Measurements from ENCODE around the gene ANXA3.

Gene ANXA3

GRCh38 chr4:78601013-78601412 lies 49.4 kb downstream of the ANXA3 start:
- Histone ChIP-seq H3K9me3 (ENCODE audit: control insufficient read depth, low read length) (no peaks in the 10 kb centered on the region), H3K36me3 (ENCODE audit: control insufficient read depth, insufficient read depth, low read length) (peaks cover 2% of the 10 kb centered on the region)
- TF ChIP-seq CTCF (IDR thresholded peaks at IDR 0.05): no peak

GRCh38 chr4:78602334-78602733 lies 50.8 kb downstream of the ANXA3 start:
- H3K27me3 ChIP-seq (ENCODE audit: control insufficient read depth, insufficient read depth, low read length): no peaks in the 10 kb centered on the region
- no peaks in the 10 kb centered on the region for H3K36me3 ChIP-seq (ENCODE audit: control insufficient read depth, insufficient read depth, low read length)
- no peaks in the 10 kb centered on the region for H3K9me3 ChIP-seq (ENCODE audit: control insufficient read depth, low read length)
- no peak overlapping the region for H3K4me2 ChIP-seq (ENCODE audit: low read length)
- H3K4me1 ChIP-seq: no peaks in the 10 kb centered on the region
- H3K9ac ChIP-seq: no peak overlapping the region
- H2AFZ ChIP-seq: no peak overlapping the region
- no peaks in the 10 kb centered on the region for H3K79me2 ChIP-seq
- no peak overlapping the region for H3K4me3 ChIP-seq (ENCODE audit: low read depth, low read length)
- H3K27ac ChIP-seq: no peak overlapping the region
- TF ChIP-seq CTCF (IDR thresholded peaks at IDR 0.05): no peak

More at GRCh38 chr4:78601013-78601412, 49.4 kb downstream of the ANXA3 start:
- Histone ChIP-seq H3K79me2 (no peaks in the 10 kb centered on the region), H3K4me1 (no peaks in the 10 kb centered on the region), H3K4me3 (ENCODE audit: low read depth, low read length) (no peak overlapping the region), H3K27ac (no peak overlapping the region), H3K9ac (no peak overlapping the region), H2AFZ (no peak overlapping the region), H3K27me3 (ENCODE audit: control insufficient read depth, insufficient read depth, low read length) (no peaks in the 10 kb centered on the region), H3K4me2 (ENCODE audit: low read length) (no peak overlapping the region)

- Histone ChIP-seq H2AFZ (no peak overlapping the region), H3K4me1 (no peaks in the 10 kb centered on the region), H3K4me2 (ENCODE audit: low read length) (no peak overlapping the region), H3K9ac (no peak overlapping the region), H3K36me3 (ENCODE audit: control insufficient read depth, insufficient read depth, low read length) (no peaks in the 10 kb centered on the region), H3K27me3 (ENCODE audit: control insufficient read depth, insufficient read depth, low read length) (no peaks in the 10 kb centered on the region), H3K27ac (no peak overlapping the region), H3K9me3 (ENCODE audit: control insufficient read depth, low read length) (no peaks in the 10 kb centered on the region), H3K79me2 (no peaks in the 10 kb centered on the region), H3K4me3 (ENCODE audit: low read depth, low read length) (no peak overlapping the region)
- TF ChIP-seq CTCF (IDR thresholded peaks at IDR 0.05): no peak
These were observed 51.8 kb downstream of the ANXA3 start for GRCh38 chr4:78603384-78603783.

GRCh38 chr4:78604988-78605387 lies 53.4 kb downstream of the ANXA3 start:
- H3K36me3 ChIP-seq (ENCODE audit: control insufficient read depth, insufficient read depth, low read length): no peaks in the 10 kb centered on the region
- TF ChIP-seq CTCF (IDR thresholded peaks at IDR 0.05): no peak
- H2AFZ ChIP-seq: no peak overlapping the region
- H3K27ac ChIP-seq: no peak overlapping the region
- H3K4me3 ChIP-seq (ENCODE audit: low read depth, low read length): no peak overlapping the region
- no peaks in the 10 kb centered on the region for H3K27me3 ChIP-seq (ENCODE audit: control insufficient read depth, insufficient read depth, low read length)
- H3K4me2 ChIP-seq (ENCODE audit: low read length): no peak overlapping the region
- no peaks in the 10 kb centered on the region for H3K4me1 ChIP-seq
- H3K9me3 ChIP-seq (ENCODE audit: control insufficient read depth, low read length): no peaks in the 10 kb centered on the region
- H3K9ac ChIP-seq: no peak overlapping the region
- H3K79me2 ChIP-seq: no peaks in the 10 kb centered on the region

- H3K9ac ChIP-seq: no peak overlapping the region
- TF ChIP-seq CTCF (IDR thresholded peaks at IDR 0.05): no peak
- H3K27me3 ChIP-seq (ENCODE audit: control insufficient read depth, insufficient read depth, low read length): no peaks in the 10 kb centered on the region
- H3K4me3 ChIP-seq (ENCODE audit: low read depth, low read length): no peak overlapping the region
- no peaks in the 10 kb centered on the region for H3K4me1 ChIP-seq
- H3K9me3 ChIP-seq (ENCODE audit: control insufficient read depth, low read length): no peaks in the 10 kb centered on the region
- no peaks in the 10 kb centered on the region for H3K79me2 ChIP-seq
- no peak overlapping the region for H3K4me2 ChIP-seq (ENCODE audit: low read length)
- no peak overlapping the region for H2AFZ ChIP-seq
- H3K36me3 ChIP-seq (ENCODE audit: control insufficient read depth, insufficient read depth, low read length): no peaks in the 10 kb centered on the region
- no peak overlapping the region for H3K27ac ChIP-seq
These were observed 54.5 kb downstream of the ANXA3 start for GRCh38 chr4:78606035-78606434.

Data from parathyroid adenoma (tissue), 2 donors.